Motor neuron (in vitro differentiated cells): ENCODE data around the gene INSYN2B. TPM values are rescaled to one million over a fixed set of nuclear protein-coding genes. Genes with fewer than 3 reads are reported as not detected.

Experiments used
- ATAC-seq, 8 experiments: fragments of 200-7000 bp; cut with Tn5 transposase; replicated peaks in 6 of 8; 2 replicates each; pipeline ENCODE4 v1.8.0; 2021; ENCODE audit warnings: mild to moderate bottlenecking in 8 of 8, moderate library complexity in 8 of 8
- H3K27ac ChIP-seq, 2 donors: fragments of 250-450 bp; sonication (Bioruptor Pico); 2 replicates each; pipeline ENCODE4 v1.9.0; 2021; ENCODE audit warnings: antibody characterized with exemption in 2 of 2, mild to moderate bottlenecking in 2 of 2, moderate library complexity in 1 of 2
- H3K4me1 ChIP-seq, 2 donors: fragments of 250-450 bp; sonication (Bioruptor Pico); replicated peaks in 1 of 2; 2 replicates each; pipeline ENCODE4 v1.6.1; 2021; ENCODE audit warnings: antibody characterized with exemption in 2 of 2, mild to moderate bottlenecking in 2 of 2, moderate library complexity in 1 of 2
- H3K4me3 ChIP-seq, 5 donors: fragments of 250-450 bp; sonication (Bioruptor Pico); 2 replicates each; pipeline ENCODE4 v1.9.0; 2021; ENCODE audit warnings: antibody characterized with exemption in 5 of 5, mild to moderate bottlenecking in 5 of 5, moderate library complexity in 4 of 5
- WGBS, 10 experiments: fragments of 450-650 bp; shearing (Covaris generic); methylation state at CpG; one replicate each; pipeline ENCODE4 v1.0.0; 2022; 5-methylcytosine and 5-hydroxymethylcytosine counted together
- in situ Hi-C, 9 experiments: fragments of 400-800 bp; cut with MboI; loops; one replicate each; pipeline ENCODE4 v1.15.0; 2021; ENCODE audit warnings: low sequenced_read_pairs in 9 of 9, low pct_unique_long_range_greater_than_20kb in 2 of 9; ENCODE audit not compliant: unreplicated experiment in 9 of 9
- total RNA-seq, 8 experiments: library from RNA; unstranded; fragments of 300-600 nt; gene quantifications; 2 replicates each; pipeline versions ENCODE4 v1.2.3 to v1.2.4, GENCODE V29; 2022

Gene INSYN2B
- total RNA-seq, 8 experiments from 2014 or later = 0.29 to 21.2 (median 5.0) TPM

- in situ Hi-C loops = no loop called here
- H3K4me3 ChIP-seq = no peak overlapping the region
- H3K4me1 ChIP-seq = peaks cover 8 to 18% of the 10 kb centered on the region in 2 donors
- ATAC-seq = peak in 5 of 8 experiments; percentile 60 to 89 (median 85)
- 62 to 76% methylated on average over 2 to 3 of the region's 3 CpGs; no CpG with 5 or more reads in 8 of the 10 experiments for WGBS, 10 experiments
- peak overlapping the region in 1 of 2 donors; percentile 40 for H3K27ac ChIP-seq
These were observed 148.0 kb downstream of the INSYN2B start for GRCh38 chr5:169832304-169832703.

GRCh38 chr5:169831331-169831730 is 149.0 kb downstream of the INSYN2B start:
- in situ Hi-C loops = no loop called here
- H3K4me3 ChIP-seq = no peak overlapping the region
- H3K27ac ChIP-seq = no peak overlapping the region
- peak in 3 of 8 experiments; percentile 18 to 55 (median 27) for ATAC-seq
- 0 to 100% (median 56%) methylated on average over 1 of the region's 1 CpG; no CpG with 5 or more reads in 1 of the 10 experiments for WGBS, 10 experiments
- peaks cover 8 to 13% of the 10 kb centered on the region in 2 donors for H3K4me1 ChIP-seq

- Histone ChIP-seq H3K27ac (no peak overlapping the region), H3K4me3 (no peak overlapping the region), H3K4me1 (peaks cover 8 to 13% of the 10 kb centered on the region in 2 donors)
- no peak for ATAC-seq
- in situ Hi-C loops = no loop called here
- 67 to 100% (median 90%) methylated on average over 1 to 4 of the region's 4 CpGs; no CpG with 5 or more reads in 1 of the 10 experiments for WGBS, 10 experiments
These were observed 151.9 kb downstream of the INSYN2B start for GRCh38 chr5:169828385-169828784.

GRCh38 chr5:169827769-169828168 is 152.5 kb downstream of the INSYN2B start:
- peaks cover 7 to 11% of the 10 kb centered on the region in 2 donors for H3K4me1 ChIP-seq
- in situ Hi-C loops = no loop called here
- no peak overlapping the region for H3K4me3 ChIP-seq
- H3K27ac ChIP-seq = no peak overlapping the region
- WGBS, 10 experiments = 20 to 93% (median 80%) methylated on average over 1 to 3 of the region's 3 CpGs; no CpG with 5 or more reads in 5 of the 10 experiments
- ATAC-seq = no peak

- in situ Hi-C loops = no loop called here
- WGBS, 10 experiments = 0 to 67% (median 60%) methylated on average over 1 to 5 of the region's 5 CpGs; no CpG with 5 or more reads in 3 of the 10 experiments
- Histone ChIP-seq H3K4me3 (no peak overlapping the region), H3K27ac (no peak overlapping the region), H3K4me1 (peaks cover 0 to 4% of the 10 kb centered on the region in 2 donors)
- ATAC-seq = peak in 2 of 8 experiments; percentile 43 to 78
These were observed 153.7 kb downstream of the INSYN2B start for GRCh38 chr5:169826618-169827017.

GRCh38 chr5:169817031-169817430 is 163.3 kb downstream of the INSYN2B start:
- Histone ChIP-seq H3K4me3 (no peak overlapping the region), H3K4me1 (peaks cover 3 to 5% of the 10 kb centered on the region in 2 donors), H3K27ac (no peak overlapping the region)
- 0 to 88% (median 56%) methylated on average over 1 to 2 of the region's 2 CpGs; no CpG with 5 or more reads in 2 of the 10 experiments for WGBS, 10 experiments
- no peak for ATAC-seq
- in situ Hi-C loops = no loop called here

GRCh38 chr5:169814522-169814921 is 165.8 kb downstream of the INSYN2B start:
- H3K27ac ChIP-seq = no peak overlapping the region
- peaks cover 23 to 27% of the 10 kb centered on the region in 2 donors for H3K4me1 ChIP-seq
- WGBS, 10 experiments = 0 to 100% (median 71%) methylated on average over 1 of the region's 1 CpG; no CpG with 5 or more reads in 3 of the 10 experiments
- no peak overlapping the region for H3K4me3 ChIP-seq
- in situ Hi-C loops = no loop called here
- ATAC-seq = no peak

Other genes starting within 250 kb of the INSYN2B start
- gene FOXI1, start 125.4 kb upstream of the INSYN2B start, total RNA-seq = under 1 TPM in 6 of 8 experiments, not detected in 2; 0.08 to 0.57 (median 0.24) TPM